ENCODE measurements around the gene BBX. TPM values are rescaled to one million over a fixed set of nuclear protein-coding genes. Genes with fewer than 3 reads are reported as not detected.

Gene BBX
- total RNA-seq, 2 experiments from 2014 or later, result 42.9 to 48.0 TPM

- CTCF ChIA-PET, result interaction anchor here (0.7 kb wide), 1 partner anchor 324 kb away, joined by 3 read pairs; no protein-coding TSS in a partner anchor
- POLR2A ChIA-PET, result no interaction called here
Observed at GRCh38 chr3:107641572-107642307, 119.0 kb downstream of the BBX start.

GRCh38 chr3:107643038-107643883, 120.5 kb downstream of the BBX start:
- ChIA-PET CTCF (interaction anchor here (1.2 kb wide), 1 partner anchor 11 kb away, joined by 3 read pairs; no protein-coding TSS in a partner anchor), POLR2A (no interaction called here)

GRCh38 chr3:107644631-107645030, 121.9 kb downstream of the BBX start:
- CTCF ChIA-PET, result no interaction called here
- POLR2A ChIA-PET, result no interaction called here

- CTCF ChIA-PET, result no interaction called here
Observed at GRCh38 chr3:107650788-107651187, 128.0 kb downstream of the BBX start.

GRCh38 chr3:107651782-107652181, 129.0 kb downstream of the BBX start:
- POLR2A ChIA-PET, result no interaction called here
- CTCF ChIA-PET, result no interaction called here

More at GRCh38 chr3:107650788-107651187, 128.0 kb downstream of the BBX start:
- POLR2A ChIA-PET, result no interaction called here

GRCh38 chr3:107654218-107654617, 131.5 kb downstream of the BBX start:
- POLR2A ChIA-PET, result no interaction called here
- CTCF ChIA-PET, result no interaction called here

GRCh38 chr3:107657971-107658370, 135.2 kb downstream of the BBX start:
- CTCF ChIA-PET, result no interaction called here
- POLR2A ChIA-PET, result no interaction called here

- POLR2A ChIA-PET, result interaction anchor here (0.6 kb wide), 1 partner anchor 1518 kb away, joined by 3 read pairs; no protein-coding TSS in a partner anchor
- CTCF ChIA-PET, result interaction anchor here (1.2 to 1.4 kb wide), 2 partner anchors 21 to 82 kb away, joined by 3 read pairs; no protein-coding TSS in a partner anchor
Observed at GRCh38 chr3:107660306-107660976, 137.7 kb downstream of the BBX start.

- CTCF ChIA-PET, result interaction anchor here (0.8 to 1.4 kb wide), 2 partner anchors 77 to 83 kb away, joined by 3 read pairs; no protein-coding TSS in a partner anchor
Observed at GRCh38 chr3:107661447-107662123, 138.8 kb downstream of the BBX start.

GRCh38 chr3:107662124-107662507, 139.4 kb downstream of the BBX start:
- POLR2A ChIA-PET, result no interaction called here
- CTCF ChIA-PET, result interaction anchor here (0.8 to 1.0 kb wide), 2 partner anchors 77 to 84 kb away, joined by 3 read pairs; no protein-coding TSS in a partner anchor

More at GRCh38 chr3:107661447-107662123, 138.8 kb downstream of the BBX start:
- POLR2A ChIA-PET, result no interaction called here

GRCh38 chr3:107662586-107662985, 139.8 kb downstream of the BBX start:
- CTCF ChIA-PET, result interaction anchor here (0.8 to 1.0 kb wide), 2 partner anchors 76 to 84 kb away, joined by 3 read pairs; no protein-coding TSS in a partner anchor
- POLR2A ChIA-PET, result no interaction called here

- POLR2A ChIA-PET, result no interaction called here
- CTCF ChIA-PET, result interaction anchor here (1.0 kb wide), 1 partner anchor 85 kb away, joined by 3 read pairs; no protein-coding TSS in a partner anchor
Observed at GRCh38 chr3:107663266-107663665, 140.5 kb downstream of the BBX start.

- POLR2A ChIA-PET, result no interaction called here
Observed at GRCh38 chr3:107664614-107665013, 141.9 kb downstream of the BBX start.

GRCh38 chr3:107665351-107665750, 142.6 kb downstream of the BBX start:
- ChIA-PET CTCF (interaction anchor here (0.9 kb wide), 1 partner anchor 13 kb away, joined by 3 read pairs; no protein-coding TSS in a partner anchor), POLR2A (no interaction called here)

More at GRCh38 chr3:107664614-107665013, 141.9 kb downstream of the BBX start:
- CTCF ChIA-PET, result interaction anchor here (0.9 kb wide), 1 partner anchor 13 kb away, joined by 3 read pairs; no protein-coding TSS in a partner anchor

- POLR2A ChIA-PET, result no interaction called here
- CTCF ChIA-PET, result no interaction called here
Observed at GRCh38 chr3:107666853-107667252, 144.1 kb downstream of the BBX start.

- ChIA-PET CTCF (no interaction called here), POLR2A (no interaction called here)
Observed at GRCh38 chr3:107668416-107668815, 145.7 kb downstream of the BBX start.

- POLR2A ChIA-PET, result no interaction called here
- CTCF ChIA-PET, result no interaction called here
Observed at GRCh38 chr3:107668963-107669362, 146.2 kb downstream of the BBX start.

- ChIA-PET CTCF (no interaction called here), POLR2A (no interaction called here)
Observed at GRCh38 chr3:107669669-107670068, 146.9 kb downstream of the BBX start.

- POLR2A ChIA-PET, result no interaction called here
- CTCF ChIA-PET, result no interaction called here
Observed at GRCh38 chr3:107670986-107671385, 148.2 kb downstream of the BBX start.
